HG02852 (cell line): ENCODE data around the gene ZBTB20.

Source experiments
- ATAC-seq: cut with Tn5 transposase; IDR thresholded peaks from one replicate; pipeline ENCODE4 v1.9.1; 2021; ENCODE audit warnings: mild to moderate bottlenecking, moderate library complexity; ENCODE audit not compliant: unreplicated experiment

Gene ZBTB20

DNA sequence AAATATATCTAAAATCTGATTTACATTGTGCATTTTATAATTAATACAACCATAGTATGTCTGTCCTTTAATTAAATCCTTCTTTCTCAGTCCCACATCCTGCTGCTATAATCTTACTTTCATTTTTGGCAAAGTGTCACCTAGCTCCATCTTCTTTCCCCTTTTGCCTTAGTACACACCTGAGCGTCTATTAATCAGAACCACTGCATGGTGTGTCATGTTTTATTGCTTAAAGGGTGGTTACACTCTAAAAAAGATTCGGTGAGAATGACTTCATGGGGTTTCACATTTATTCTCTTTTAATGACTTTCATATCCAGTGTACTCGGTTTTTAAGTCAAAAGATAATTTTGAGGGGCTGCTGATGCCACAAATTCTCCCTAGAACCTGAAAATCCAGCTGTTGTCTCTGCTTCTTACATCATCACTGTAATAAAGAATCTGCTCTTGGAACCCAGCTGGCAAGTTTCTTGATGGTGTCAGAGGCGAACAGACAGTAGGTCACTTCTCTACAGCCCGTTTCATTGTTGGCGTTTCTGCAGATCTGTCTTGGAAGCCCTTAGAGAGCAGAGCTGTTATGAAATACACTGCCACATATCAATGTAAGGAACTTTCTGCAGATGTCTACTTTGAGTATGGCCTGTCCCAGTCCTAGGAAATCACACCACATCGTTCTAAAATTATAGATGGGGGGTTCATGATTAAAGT, 753.6 kb downstream of the ZBTB20 start:
- no peak for ATAC-seq

DNA sequence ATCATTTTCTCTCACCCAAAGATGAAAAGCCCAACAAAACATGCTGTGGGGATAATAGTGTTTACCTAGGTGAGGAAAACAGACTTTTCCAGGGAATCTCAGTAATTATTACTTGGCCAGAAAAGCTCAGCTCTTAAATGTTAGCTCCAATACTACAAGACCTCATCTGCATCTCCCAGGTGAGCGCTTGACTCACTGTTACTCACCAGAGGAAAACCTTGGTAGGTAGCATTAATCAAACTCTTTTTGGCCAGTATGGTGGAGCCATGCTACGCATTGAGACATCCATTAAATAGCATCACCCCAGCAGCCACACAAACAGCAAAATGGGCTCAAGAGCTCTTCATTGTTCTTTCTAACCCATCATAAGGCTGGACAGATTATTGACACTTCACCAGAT, 754.3 kb downstream of the ZBTB20 start:
- ATAC-seq = no peak

GRCh38 chr3:114389156-114389555, 757.9 kb downstream of the ZBTB20 start:
- no peak for ATAC-seq

DNA sequence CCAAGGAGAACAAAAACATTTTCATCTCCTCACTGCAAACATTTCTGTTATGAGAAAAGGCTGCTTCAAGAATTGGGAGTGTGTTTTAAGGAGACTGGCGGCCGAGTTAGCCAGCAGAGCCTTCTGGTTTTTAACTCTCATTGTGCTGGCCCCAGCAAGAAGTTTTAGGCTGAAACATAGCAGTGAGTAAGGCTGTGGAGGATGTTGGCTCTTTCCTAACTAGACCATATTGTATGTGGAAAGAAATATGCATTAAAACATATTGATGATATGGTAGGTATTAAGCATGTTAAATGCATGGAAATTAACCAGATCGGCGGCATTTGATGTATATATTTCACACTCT, 762.6 kb downstream of the ZBTB20 start:
- ATAC-seq = no peak

DNA sequence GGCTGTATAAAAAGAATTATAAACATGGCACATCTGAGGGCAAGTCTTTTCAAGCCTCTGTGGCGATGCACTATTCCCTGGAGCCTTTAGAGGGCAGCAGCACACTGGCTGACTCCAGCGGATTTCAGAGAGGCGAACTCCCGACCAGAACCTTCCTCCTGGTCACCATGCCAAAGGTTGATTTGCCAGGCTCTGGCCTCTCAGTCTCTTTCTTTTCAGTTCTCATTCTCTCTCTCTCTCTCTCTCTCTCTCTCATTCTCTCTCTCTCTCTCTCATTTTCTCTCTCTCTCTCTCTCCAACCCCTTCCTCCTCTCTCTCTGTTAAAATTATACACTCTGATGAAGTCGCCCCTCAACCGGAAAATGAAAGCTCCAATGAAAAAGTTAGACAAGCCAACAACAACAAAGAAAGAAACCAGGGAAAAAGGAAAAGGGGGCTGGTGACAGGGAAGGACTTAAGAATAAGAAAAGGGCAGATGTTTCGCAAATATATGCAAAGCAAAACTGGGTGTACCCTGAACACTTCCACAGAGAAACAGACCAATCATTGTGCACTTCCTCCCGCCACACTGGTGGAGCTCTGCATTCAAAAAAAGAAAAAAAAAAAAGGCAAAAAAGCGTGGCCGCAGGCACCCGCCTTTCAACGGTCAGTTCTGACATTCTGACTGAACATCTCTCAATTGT, 763.1 kb downstream of the ZBTB20 start:
- peak; percentile 84 for ATAC-seq

DNA sequence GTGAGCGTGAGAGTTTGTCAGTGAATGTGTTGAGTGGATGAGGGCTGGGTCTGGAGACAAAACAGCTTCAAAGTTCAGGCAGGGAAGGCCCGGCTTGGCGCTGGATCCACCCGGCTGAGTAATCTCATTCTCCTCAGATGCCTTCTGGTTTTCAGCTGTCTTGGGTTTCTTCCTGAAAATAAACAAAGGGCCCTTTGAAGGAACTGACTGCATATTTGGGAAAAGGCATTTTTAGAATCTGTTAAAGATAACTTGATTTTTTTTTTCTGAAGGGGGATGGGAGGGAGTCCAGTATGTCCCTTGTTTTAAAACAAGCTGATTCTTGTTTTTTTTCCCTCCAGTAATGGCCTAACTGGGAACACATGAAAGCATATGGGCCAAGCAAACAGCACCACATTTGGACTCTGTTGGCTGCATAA, 766.8 kb downstream of the ZBTB20 start:
- no peak for ATAC-seq

GRCh38 chr3:114379266-114379665, 767.8 kb downstream of the ZBTB20 start:
- no peak for ATAC-seq

GRCh38 chr3:114378760-114379159, 768.3 kb downstream of the ZBTB20 start:
- ATAC-seq = peak; percentile 52

DNA sequence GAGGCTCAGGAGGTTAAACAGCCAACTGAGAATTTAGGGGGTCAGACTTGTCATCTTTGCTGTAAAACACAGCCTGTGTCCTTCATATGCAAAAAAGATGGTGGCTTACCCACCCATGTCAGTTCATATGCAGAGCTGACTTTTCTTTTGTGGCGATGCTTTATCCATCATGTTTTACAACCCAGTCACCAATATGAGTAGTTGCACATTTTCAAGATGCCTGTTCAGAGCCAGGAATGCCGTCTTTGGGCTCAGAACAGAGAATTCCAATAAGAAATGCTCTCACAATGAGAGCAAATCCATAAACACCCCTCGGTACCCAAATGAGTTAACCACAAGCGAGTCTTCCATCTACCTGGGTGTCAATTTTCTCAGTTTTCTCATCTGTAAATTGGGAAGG, 769.7 kb downstream of the ZBTB20 start:
- ATAC-seq = no peak

DNA sequence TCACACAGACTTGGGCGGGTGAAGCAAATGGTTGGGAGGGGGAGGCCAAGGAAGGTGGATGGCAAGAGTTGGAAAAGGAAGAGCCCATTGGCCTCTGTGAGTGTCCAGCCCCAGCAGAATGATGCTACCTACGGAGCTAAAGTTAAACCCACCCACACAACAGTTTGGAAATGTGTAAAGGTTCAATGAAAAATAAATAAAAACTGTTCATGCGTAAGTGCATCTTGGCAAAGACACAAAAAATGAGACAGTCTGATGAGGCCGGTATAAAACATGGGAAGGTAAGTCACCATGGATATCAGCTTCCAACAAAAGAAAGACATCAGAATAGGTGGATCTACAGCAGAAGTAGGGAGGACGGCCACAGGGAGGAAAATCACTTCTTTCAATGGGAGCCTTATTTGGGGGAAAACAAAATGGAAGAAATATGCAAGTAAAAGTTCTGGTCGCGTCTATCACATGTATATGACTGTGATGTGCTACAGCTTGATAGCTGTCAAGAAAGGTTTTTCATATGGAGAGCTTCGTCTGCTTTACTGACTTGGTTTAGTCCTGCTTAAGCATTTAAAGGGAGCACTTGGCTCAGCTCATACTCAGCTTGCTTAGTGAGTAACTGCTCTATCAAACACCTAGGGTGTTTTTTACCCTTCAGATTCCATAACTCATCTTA, 770.4 kb downstream of the ZBTB20 start:
- no peak for ATAC-seq

- no peak for ATAC-seq
Measured at GRCh38 chr3:114375608-114376421, 771.3 kb downstream of the ZBTB20 start.

GRCh38 chr3:114374433-114374990, 772.6 kb downstream of the ZBTB20 start:
- no peak for ATAC-seq

DNA sequence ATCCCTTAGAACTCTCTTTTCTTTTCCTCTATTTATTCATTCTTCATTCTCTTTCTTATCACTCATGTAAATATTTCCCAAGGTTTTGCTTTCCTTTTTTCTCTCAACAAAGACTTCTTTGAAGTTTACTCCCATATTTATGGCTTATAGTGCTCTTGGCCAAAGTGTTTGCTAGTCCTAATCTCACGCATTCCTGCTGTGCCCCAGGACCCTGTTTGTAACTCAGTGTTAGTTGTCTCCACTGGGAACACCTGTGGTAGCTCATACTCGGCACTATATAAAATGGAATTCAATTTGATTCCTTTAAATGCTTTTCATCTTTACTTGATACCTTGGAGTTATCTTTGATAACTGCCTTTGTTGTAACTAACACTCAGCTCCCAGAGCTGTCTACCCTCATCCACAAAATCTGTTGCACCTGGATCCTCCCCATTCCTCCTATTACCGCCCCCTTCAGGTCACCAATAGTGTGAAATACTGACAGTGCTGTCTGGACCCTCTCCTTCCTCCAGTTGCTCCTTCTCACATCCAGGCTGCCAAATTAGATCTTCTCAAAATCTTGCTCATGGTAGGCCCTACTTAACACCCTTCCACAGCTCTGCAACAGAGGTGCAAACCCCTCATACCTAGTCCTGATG, 776.4 kb downstream of the ZBTB20 start:
- ATAC-seq = no peak

DNA sequence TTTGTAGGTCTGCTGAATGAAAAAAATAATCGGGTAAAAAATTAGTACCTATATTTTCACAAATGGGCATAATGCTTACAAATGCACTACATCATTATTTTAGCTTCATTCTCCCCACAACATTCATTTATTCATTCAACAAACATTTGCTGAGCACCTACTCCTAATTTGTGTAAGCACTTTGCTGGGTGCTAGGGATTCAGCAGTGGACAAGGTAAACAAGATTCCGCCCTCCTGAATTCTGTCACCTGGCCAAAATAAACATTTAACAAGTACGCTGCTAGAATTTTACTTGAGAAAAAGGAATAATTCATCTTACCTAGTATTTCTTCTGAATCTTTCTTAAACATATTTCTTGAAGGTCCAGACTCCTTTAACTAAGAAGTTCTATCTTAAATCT, 781.2 kb downstream of the ZBTB20 start:
- no peak for ATAC-seq

- no peak for ATAC-seq
Measured at GRCh38 chr3:114364806-114365654, 782.1 kb downstream of the ZBTB20 start.

GRCh38 chr3:114363554-114364202, 783.4 kb downstream of the ZBTB20 start:
- no peak for ATAC-seq

- ATAC-seq = no peak
Measured at GRCh38 chr3:114362815-114363214, 784.3 kb downstream of the ZBTB20 start.

DNA sequence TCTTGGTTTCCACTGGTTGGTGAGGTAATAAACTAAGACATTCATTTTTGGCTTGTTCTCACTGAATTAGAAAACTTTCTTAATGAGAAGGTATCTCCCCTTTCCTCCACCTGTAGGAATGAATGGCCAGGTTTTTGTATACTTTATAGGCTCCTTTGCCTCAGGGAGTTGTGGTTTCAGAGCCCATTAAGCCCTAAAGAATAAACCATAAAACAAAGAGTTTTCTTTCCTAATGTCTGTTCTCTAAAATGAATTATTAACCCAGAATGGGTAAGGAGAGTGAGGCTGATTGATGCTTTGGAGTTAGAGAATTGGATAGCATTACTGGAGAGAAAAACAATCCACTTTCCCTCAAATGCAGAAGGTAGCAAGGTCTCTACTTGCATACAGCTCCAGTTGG, 785.7 kb downstream of the ZBTB20 start:
- ATAC-seq = no peak

GRCh38 chr3:114356525-114356924, 790.6 kb downstream of the ZBTB20 start:
- ATAC-seq = no peak
